Measurements from ENCODE around the gene TTBK2.
"Not testable (repeated sequence)": the region's sequence is repeated elsewhere in the genome, so short reads cannot be mapped to it uniquely, and the experiment has no call there.

TTBK2 gene

GRCh38 chr15:42903388-42904324 is 16.9 kb downstream of the TTBK2 start:
- no peak for DNase-seq

GRCh38 chr15:42893911-42894310 is 26.7 kb downstream of the TTBK2 start:
- not testable (repeated sequence) for DNase-seq

- DNase-seq = no peak
Measured at GRCh38 chr15:42891569-42891968, 29.0 kb downstream of the TTBK2 start.

GRCh38 chr15:42890161-42890913 is 30.2 kb downstream of the TTBK2 start:
- DNase-seq = no peak

GRCh38 chr15:42887384-42887783 is 33.2 kb downstream of the TTBK2 start:
- not testable (repeated sequence) for DNase-seq

- DNase-seq = no peak
Measured at GRCh38 chr15:42880121-42880520, 40.5 kb downstream of the TTBK2 start.

- DNase-seq = no peak
Measured at GRCh38 chr15:42879443-42879842, 41.1 kb downstream of the TTBK2 start.

GRCh38 chr15:42876224-42876623 is 44.4 kb downstream of the TTBK2 start:
- no peak for DNase-seq

- no peak for DNase-seq
Measured at GRCh38 chr15:42868683-42869082, 51.9 kb downstream of the TTBK2 start.

- DNase-seq = no peak
Measured at GRCh38 chr15:42863572-42864239, 56.9 kb downstream of the TTBK2 start.

- no peak for DNase-seq
Measured at GRCh38 chr15:42858999-42859789, 61.4 kb downstream of the TTBK2 start.

GRCh38 chr15:42858540-42858939 is 62.0 kb downstream of the TTBK2 start:
- no peak for DNase-seq

- no peak for DNase-seq
Measured at GRCh38 chr15:42854576-42854975, 66.0 kb downstream of the TTBK2 start.

- DNase-seq = no peak
Measured at GRCh38 chr15:42849836-42850235, 70.7 kb downstream of the TTBK2 start.

- no peak for DNase-seq
Measured at GRCh38 chr15:42848846-42849245, 71.7 kb downstream of the TTBK2 start.

GRCh38 chr15:42846647-42847046 is 73.9 kb downstream of the TTBK2 start:
- no peak for DNase-seq

- no peak for DNase-seq
Measured at GRCh38 chr15:42845581-42845980, 75.0 kb downstream of the TTBK2 start.

GRCh38 chr15:42843699-42844098 is 76.9 kb downstream of the TTBK2 start:
- DNase-seq = no peak

GRCh38 chr15:42836251-42836650 is 84.3 kb downstream of the TTBK2 start:
- no peak for DNase-seq

- no peak for DNase-seq
Measured at GRCh38 chr15:42832576-42832975, 88.0 kb downstream of the TTBK2 start.

- no peak for DNase-seq
Measured at GRCh38 chr15:42826251-42826890, 94.2 kb downstream of the TTBK2 start.

GRCh38 chr15:42825599-42825998 is 95.0 kb downstream of the TTBK2 start:
- no peak for DNase-seq
